GM13976 (cell line): ENCODE results near the gene EFNA3.

Experiments
- DNase-seq: peaks from one replicate; pipeline ENCODE4 v3.0.0; 2012; ENCODE audit warnings: low spot score
- CTCF ChIP-seq: IDR thresholded peaks from 2 replicates; pipeline ENCODE4 v1.5.1; 2012; ENCODE audit warnings: borderline replicate concordance, mild to moderate bottlenecking; ENCODE audit not compliant: insufficient read depth; ENCODE audit errors: extremely low read depth, missing control alignments, control extremely low read depth
- in situ Hi-C: fragments of 300-500 bp; cut with MboI; formaldehyde crosslinking; loops from one replicate; pipeline ENCODE4 v1.12.0; 2022; ENCODE audit warnings: low sequenced_read_pairs, mixed read lengths, inconsistent platforms; ENCODE audit not compliant: unreplicated experiment

The EFNA3 gene

GRCh38 chr1:155048449-155049334 is 29.9 kb upstream of the EFNA3 start:
- DNase-seq = no peak

GRCh38 chr1:155049651-155050559 is 28.7 kb upstream of the EFNA3 start:
- in situ Hi-C loops = loop anchor here (25.0 kb wide), 1 partner anchor 488 kb away; the partner anchor contains the start of genes CHRNB2 and UBE2Q1
- TF ChIP-seq CTCF = no peak
- no peak for DNase-seq

More at GRCh38 chr1:155048449-155049334, 29.9 kb upstream of the EFNA3 start:
- TF ChIP-seq CTCF = no peak
- in situ Hi-C loops = no loop called here

GRCh38 chr1:155050560-155051341 is 27.9 kb upstream of the EFNA3 start, which contains the start of gene ADAM15:
TSS of gene ADAM15 (plus strand) at chr1:155051316. CDS start at chr1:155051387, 71 bp downstream.
- peak; percentile 99 for DNase-seq
- in situ Hi-C loops = loop anchor here (25.0 kb wide), 1 partner anchor 488 kb away; the partner anchor contains the start of genes CHRNB2 and UBE2Q1

GRCh38 chr1:155051342-155051776 is 27.3 kb upstream of the EFNA3 start:
- in situ Hi-C loops = loop anchor here (25.0 kb wide), 1 partner anchor 489 kb away; the partner anchor contains the start of genes CHRNB2 and UBE2Q1
- no peak for TF ChIP-seq CTCF
- DNase-seq = no peak

More at GRCh38 chr1:155050560-155051341, 27.9 kb upstream of the EFNA3 start, which contains the start of gene ADAM15:
- peak; percentile 99 for TF ChIP-seq CTCF

- no peak for TF ChIP-seq CTCF
- DNase-seq = peak; percentile 57
- in situ Hi-C loops = loop anchor here (25.0 kb wide), 1 partner anchor 490 kb away; the partner anchor contains the start of genes CHRNB2 and UBE2Q1
Observed at GRCh38 chr1:155051777-155052398, 26.7 kb upstream of the EFNA3 start.
